Naive thymus-derived CD4-positive, alpha-beta T cell (primary cell): ENCODE measurements around the gene HCFC2. TPM values are rescaled to one million over a fixed set of nuclear protein-coding genes. Genes with fewer than 3 reads are reported as not detected.

Source experiments
- ATAC-seq: fragments of 150-1000 bp; cut with Tn5 transposase; 2 replicates; pipeline ENCODE4 v1.10.0; 2021; ENCODE audit warnings: mild to moderate bottlenecking, moderate library complexity
- CTCF ChIA-PET: fragments of 350-600 bp; sonication (Branson Sonifier 250); formaldehyde crosslinking; loops from one replicate; lab custom pipeline; 2021; ENCODE audit warnings: antibody characterized with exemption; lab: Charles Lee
- POLR2A ChIA-PET: fragments of 350-600 bp; sonication (Branson Sonifier 250); formaldehyde crosslinking; loops from one replicate; lab custom pipeline; 2021; ENCODE audit warnings: antibody characterized with exemption, inconsistent platforms; lab: Charles Lee
- DNase-seq, 9 donors: peaks; one replicate each; pipeline versions ENCODE4 v3.0.0 to v3.0.0-alpha.2; 2020 to 2022; ENCODE audit warnings: mixed read lengths in 1 of 9
- H3K27ac ChIP-seq: one replicate; pipeline ENCODE4 v1.7.0; 2013; ENCODE audit warnings: mild to moderate bottlenecking, low read depth, low read length, moderate library complexity
- H3K27me3 ChIP-seq, 2 donors: one replicate each; pipeline ENCODE4 v1.7.0; 2013; ENCODE audit warnings: low read length in 2 of 2, mild to moderate bottlenecking in 2 of 2, moderate library complexity in 2 of 2; ENCODE audit not compliant: control insufficient read depth in 2 of 2, insufficient read depth in 2 of 2
- H3K36me3 ChIP-seq, 3 experiments: 1 replicate in 2 of 3; 2 replicates in 1 of 3; pipeline ENCODE4 v1.7.0; 2013; ENCODE audit warnings: low read length in 3 of 3, mild to moderate bottlenecking in 3 of 3, moderate library complexity in 1 of 3; ENCODE audit not compliant: insufficient read depth in 3 of 3, control insufficient read depth in 2 of 3
- H3K4me1 ChIP-seq, 2 donors: one replicate each; pipeline ENCODE4 v1.7.0; 2013; ENCODE audit warnings: low read length in 2 of 2, mild to moderate bottlenecking in 2 of 2, moderate library complexity in 1 of 2; ENCODE audit not compliant: control insufficient read depth in 2 of 2, insufficient read depth in 2 of 2
- H3K4me3 ChIP-seq: 2 replicates; pipeline ENCODE4 v1.7.0; 2013; ENCODE audit warnings: mild to moderate bottlenecking, low read length
- H3K9me3 ChIP-seq, 3 experiments: 1 replicate in 2 of 3; 2 replicates in 1 of 3; pipeline ENCODE4 v1.7.0; 2013; ENCODE audit warnings: low read length in 3 of 3; ENCODE audit not compliant: control insufficient read depth in 2 of 3
- H3K27ac Mint-ChIP-seq, 9 donors: one replicate each; pipeline ENCODE4 v1.8.0; 2020 to 2022; ENCODE audit warnings: mixed read lengths in 9 of 9, mild to moderate bottlenecking in 8 of 9, moderate library complexity in 5 of 9, inconsistent platforms in 2 of 9
- H3K27me3 Mint-ChIP-seq, 5 donors: one replicate each; pipeline ENCODE4 v1.8.0; 2021 to 2022; ENCODE audit warnings: mixed read lengths in 5 of 5, mild to moderate bottlenecking in 1 of 5
- H3K36me3 Mint-ChIP-seq, 5 donors: one replicate each; pipeline ENCODE4 v1.8.0; 2020 to 2022; ENCODE audit warnings: mixed read lengths in 5 of 5, mild to moderate bottlenecking in 3 of 5, inconsistent platforms in 1 of 5
- H3K4me1 Mint-ChIP-seq, 7 donors: one replicate each; pipeline ENCODE4 v1.8.0; 2020 to 2022; ENCODE audit warnings: mixed read lengths in 7 of 7, mild to moderate bottlenecking in 3 of 7, inconsistent platforms in 1 of 7
- H3K4me3 Mint-ChIP-seq, 10 donors: one replicate each; pipeline ENCODE4 v1.8.0; 2020 to 2022; ENCODE audit warnings: mild to moderate bottlenecking in 10 of 10, mixed read lengths in 10 of 10, moderate library complexity in 6 of 10, inconsistent platforms in 2 of 10
- H3K9me3 Mint-ChIP-seq, 11 donors: one replicate each; pipeline ENCODE4 v1.8.0; 2020 to 2022; ENCODE audit warnings: mixed read lengths in 11 of 11, mild to moderate bottlenecking in 4 of 11, inconsistent platforms in 1 of 11, moderate library complexity in 1 of 11
- intact Hi-C, 2 donors: fragments of 100-400 bp; cut with micrococcal nuclease; formaldehyde crosslinking; loops; one replicate each; pipeline ENCODE4 v1.15.1; 2023
- polyA plus RNA-seq, 2 donors: library from polyadenylated mRNA; unstranded; fragments of 300-500 nt; fragmentation: Illumina TruSeq; gene quantifications; one replicate each; pipeline ENCODE4 v1.2.3, GENCODE V29; 2021
- total RNA-seq, 6 experiments: library from RNA in 5 of 6; stranded (reverse) in 5 of 6; gene quantifications; 1 replicate in 5 of 6; 2 replicates in 1 of 6; pipeline ENCODE4 v1.2.3 and lab custom pipeline; 2021 to 2026

HCFC2 gene
- total and polyA plus RNA-seq, 7 experiments from 2014 or later, result 6.4 to 20.2 (median 12.8) TPM

- Histone ChIP-seq H3K9me3 (no peaks in the 10 kb centered on the region), H3K27ac (no peak overlapping the region), H3K4me1 (no peaks in the 10 kb centered on the region), H3K4me3 (no peak overlapping the region), H3K36me3 (peaks cover 7 to 46% (median 8%) of the 10 kb centered on the region in 3 experiments), H3K27me3 (no peaks in the 10 kb centered on the region)
- ChIA-PET CTCF (interaction anchor here (1.1 to 1.6 kb wide), 2 partner anchors 24 to 25 kb away, joined by 4 to 5 read pairs; no protein-coding TSS in a partner anchor), POLR2A (no interaction called here)
- H3K27ac Mint-ChIP-seq, result peak overlapping the region in 3 of 9 donors; percentile 17 to 67 (median 51)
- intact Hi-C loops, result no loop called here
- peaks cover 16 to 35% (median 18%) of the 10 kb centered on the region in 5 donors for H3K36me3 Mint-ChIP-seq
- ATAC-seq (no peak), DNase-seq (peak in 1 of 9 donors; percentile 40)
- peaks cover 0 to 12% (median 7%) of the 10 kb centered on the region in 7 donors for H3K4me1 Mint-ChIP-seq
- H3K27me3 Mint-ChIP-seq, result no peaks in the 10 kb centered on the region
- no peaks in the 10 kb centered on the region for H3K9me3 Mint-ChIP-seq
- no peak overlapping the region for H3K4me3 Mint-ChIP-seq
Observed at GRCh38 chr12:104083769-104084475, 19.6 kb downstream of the HCFC2 start.

GRCh38 chr12:104090685-104091084 lies 26.4 kb downstream of the HCFC2 start:
- ChIA-PET CTCF (no interaction called here), POLR2A (no interaction called here)
- H3K27ac ChIP-seq, result no peak overlapping the region
- Mint-ChIP-seq H3K4me1 (peaks cover 0 to 1% (median 0%) of the 10 kb centered on the region in 7 donors), H3K27ac (no peak overlapping the region), H3K27me3 (no peaks in the 10 kb centered on the region), H3K9me3 (no peaks in the 10 kb centered on the region), H3K4me3 (no peak overlapping the region), H3K36me3 (peaks cover 7 to 51% (median 29%) of the 10 kb centered on the region in 5 donors)
- DNase-seq (no peak), ATAC-seq (no peak)
- H3K27me3 ChIP-seq, result no peaks in the 10 kb centered on the region
- H3K9me3 ChIP-seq, result no peaks in the 10 kb centered on the region
- intact Hi-C loops, result loop anchor here in 1 of 2 donors (2.0 kb wide), 1 partner anchor 18 kb away; no protein-coding TSS in a partner anchor
- H3K4me3 ChIP-seq, result no peak overlapping the region
- H3K4me1 ChIP-seq, result no peaks in the 10 kb centered on the region
- H3K36me3 ChIP-seq, result peaks cover 3 to 53% (median 12%) of the 10 kb centered on the region in 3 experiments

- H3K36me3 ChIP-seq, result peaks cover 3 to 49% (median 12%) of the 10 kb centered on the region in 3 experiments
- peaks cover 7 to 49% (median 29%) of the 10 kb centered on the region in 5 donors for H3K36me3 Mint-ChIP-seq
- CTCF ChIA-PET, result no interaction called here
Observed at GRCh38 chr12:104091136-104091535, 26.8 kb downstream of the HCFC2 start.

GRCh38 chr12:104094284-104094683 lies 30.0 kb downstream of the HCFC2 start:
- Histone ChIP-seq H3K4me1 (no peaks in the 10 kb centered on the region), H3K9me3 (no peaks in the 10 kb centered on the region), H3K27me3 (no peaks in the 10 kb centered on the region), H3K27ac (no peak overlapping the region), H3K36me3 (peaks cover 0 to 35% (median 12%) of the 10 kb centered on the region in 3 experiments), H3K4me3 (no peak overlapping the region)
- POLR2A ChIA-PET, result no interaction called here
- no peaks in the 10 kb centered on the region for H3K27me3 Mint-ChIP-seq
- DNase-seq (no peak), ATAC-seq (no peak)
- H3K4me3 Mint-ChIP-seq, result no peak overlapping the region
- H3K36me3 Mint-ChIP-seq, result peaks cover 7 to 59% (median 38%) of the 10 kb centered on the region in 5 donors
- H3K4me1 Mint-ChIP-seq, result peaks cover 0 to 1% (median 0%) of the 10 kb centered on the region in 7 donors
- peak overlapping the region in 1 of 9 donors; percentile 22 for H3K27ac Mint-ChIP-seq
- H3K9me3 Mint-ChIP-seq, result peaks cover 0 to 3% (median 0%) of the 10 kb centered on the region in 11 donors
- intact Hi-C loops, result no loop called here
- CTCF ChIA-PET, result no interaction called here

More at GRCh38 chr12:104091136-104091535, 26.8 kb downstream of the HCFC2 start:
- ATAC-seq (no peak), DNase-seq (no peak)
- intact Hi-C loops, result loop anchor here in 1 of 2 donors (2.0 kb wide), 1 partner anchor 18 kb away; no protein-coding TSS in a partner anchor
- POLR2A ChIA-PET, result no interaction called here
- no peaks in the 10 kb centered on the region for H3K27me3 ChIP-seq
- no peaks in the 10 kb centered on the region for H3K9me3 ChIP-seq
- H3K9me3 Mint-ChIP-seq, result no peaks in the 10 kb centered on the region
- H3K4me1 ChIP-seq, result no peaks in the 10 kb centered on the region
- H3K27ac Mint-ChIP-seq, result no peak overlapping the region
- H3K4me1 Mint-ChIP-seq, result peaks cover 0 to 1% (median 0%) of the 10 kb centered on the region in 7 donors
- no peak overlapping the region for H3K4me3 Mint-ChIP-seq
- H3K27me3 Mint-ChIP-seq, result no peaks in the 10 kb centered on the region
- no peak overlapping the region for H3K27ac ChIP-seq
- no peak overlapping the region for H3K4me3 ChIP-seq

- intact Hi-C loops, result no loop called here
- DNase-seq (no peak), ATAC-seq (no peak)
- Histone ChIP-seq H3K9me3 (no peaks in the 10 kb centered on the region), H3K27me3 (no peaks in the 10 kb centered on the region), H3K4me1 (no peaks in the 10 kb centered on the region), H3K27ac (no peak overlapping the region), H3K4me3 (no peak overlapping the region), H3K36me3 (peaks cover 0 to 37% (median 12%) of the 10 kb centered on the region in 3 experiments)
- Mint-ChIP-seq H3K9me3 (peaks cover 0 to 3% (median 0%) of the 10 kb centered on the region in 11 donors), H3K4me1 (peaks cover 0 to 1% (median 0%) of the 10 kb centered on the region in 7 donors), H3K27me3 (no peaks in the 10 kb centered on the region), H3K36me3 (peaks cover 7 to 50% (median 29%) of the 10 kb centered on the region in 5 donors), H3K4me3 (no peak overlapping the region), H3K27ac (no peak overlapping the region)
- ChIA-PET POLR2A (no interaction called here), CTCF (no interaction called here)
Observed at GRCh38 chr12:104095289-104095688, 31.0 kb downstream of the HCFC2 start.

- Histone ChIP-seq H3K4me1 (no peaks in the 10 kb centered on the region), H3K27ac (no peak overlapping the region), H3K4me3 (no peak overlapping the region), H3K9me3 (no peaks in the 10 kb centered on the region), H3K36me3 (peaks cover 0 to 32% (median 12%) of the 10 kb centered on the region in 3 experiments), H3K27me3 (no peaks in the 10 kb centered on the region)
- H3K36me3 Mint-ChIP-seq, result peaks cover 10 to 52% (median 28%) of the 10 kb centered on the region in 5 donors
- no peak overlapping the region for H3K4me3 Mint-ChIP-seq
- ChIA-PET POLR2A (interaction anchor here (0.9 kb wide), 1 partner anchor 170 kb away, joined by 3 read pairs; no protein-coding TSS in a partner anchor), CTCF (interaction anchor here (2.8 kb wide), 1 partner anchor 11 kb away, joined by 11 read pairs; no protein-coding TSS in a partner anchor)
- ATAC-seq (no peak), DNase-seq (no peak)
- no peak overlapping the region for H3K27ac Mint-ChIP-seq
- H3K4me1 Mint-ChIP-seq, result no peaks in the 10 kb centered on the region
- peaks cover 0 to 3% (median 0%) of the 10 kb centered on the region in 11 donors for H3K9me3 Mint-ChIP-seq
- H3K27me3 Mint-ChIP-seq, result no peaks in the 10 kb centered on the region
- intact Hi-C loops, result no loop called here
Observed at GRCh38 chr12:104097954-104098353, 33.6 kb downstream of the HCFC2 start.
